Measurements from ENCODE around the gene BMPER.

Gene BMPER

GRCh38 chr7:33905389-33906032 lies at the start of gene BMPER:
TSS of gene BMPER (plus strand) at chr7:33905539. CDS start at chr7:33905614, 75 bp downstream.
- DNase-seq (ENCODE audit: insufficient read length, low spot score) (no peak), FAIRE-seq (no peak)

GRCh38 chr7:33861947-33862346 lies 43.4 kb upstream of the BMPER start:
- DNase-seq (ENCODE audit: insufficient read length, low spot score) (no peak), FAIRE-seq (no peak)

GRCh38 chr7:33862946-33863814 lies 42.2 kb upstream of the BMPER start:
- FAIRE-seq = no peak
- no peak for DNase-seq (ENCODE audit: insufficient read length, low spot score)

GRCh38 chr7:33868166-33868565 lies 37.2 kb upstream of the BMPER start:
- no peak for FAIRE-seq

GRCh38 chr7:33869176-33869575 lies 36.2 kb upstream of the BMPER start:
- DNase-seq (ENCODE audit: insufficient read length, low spot score) (no peak), FAIRE-seq (no peak)

More at GRCh38 chr7:33868166-33868565, 37.2 kb upstream of the BMPER start:
- DNase-seq (ENCODE audit: insufficient read length, low spot score) = no peak

GRCh38 chr7:33870120-33870519 lies 35.2 kb upstream of the BMPER start:
- FAIRE-seq = no peak
- DNase-seq (ENCODE audit: insufficient read length, low spot score) = no peak

GRCh38 chr7:33872870-33873269 lies 32.5 kb upstream of the BMPER start:
- FAIRE-seq (no peak), DNase-seq (ENCODE audit: insufficient read length, low spot score) (no peak)

GRCh38 chr7:33873518-33873917 lies 31.8 kb upstream of the BMPER start:
- DNase-seq (ENCODE audit: insufficient read length, low spot score) = no peak
- no peak for FAIRE-seq

GRCh38 chr7:33873981-33874750 lies 31.2 kb upstream of the BMPER start:
- DNase-seq (ENCODE audit: insufficient read length, low spot score) = no peak
- no peak for FAIRE-seq

GRCh38 chr7:33874943-33875342 lies 30.4 kb upstream of the BMPER start:
- DNase-seq (ENCODE audit: insufficient read length, low spot score) (no peak), FAIRE-seq (no peak)

GRCh38 chr7:33876596-33877274 lies 28.6 kb upstream of the BMPER start:
- DNase-seq (ENCODE audit: insufficient read length, low spot score) = no peak
- FAIRE-seq = no peak

- DNase-seq (ENCODE audit: insufficient read length, low spot score) (no peak), FAIRE-seq (no peak)
Observed at GRCh38 chr7:33880787-33881186, 24.6 kb upstream of the BMPER start.

- DNase-seq (ENCODE audit: insufficient read length, low spot score) = no peak
- no peak for FAIRE-seq
Observed at GRCh38 chr7:33881316-33881715, 24.0 kb upstream of the BMPER start.

GRCh38 chr7:33882040-33882837 lies 23.1 kb upstream of the BMPER start:
- no peak for DNase-seq (ENCODE audit: insufficient read length, low spot score)
- no peak for FAIRE-seq

GRCh38 chr7:33882950-33883670 lies 22.2 kb upstream of the BMPER start:
- no peak for DNase-seq (ENCODE audit: insufficient read length, low spot score)
- FAIRE-seq = no peak

- FAIRE-seq = no peak
- DNase-seq (ENCODE audit: insufficient read length, low spot score) = no peak
Observed at GRCh38 chr7:33883671-33883965, 21.7 kb upstream of the BMPER start.

- FAIRE-seq = no peak
Observed at GRCh38 chr7:33885290-33886148, 19.8 kb upstream of the BMPER start.

GRCh38 chr7:33886149-33886623 lies 19.2 kb upstream of the BMPER start:
- FAIRE-seq = no peak

More at GRCh38 chr7:33885290-33886148, 19.8 kb upstream of the BMPER start:
- no peak for DNase-seq (ENCODE audit: insufficient read length, low spot score)

More at GRCh38 chr7:33886149-33886623, 19.2 kb upstream of the BMPER start:
- no peak for DNase-seq (ENCODE audit: insufficient read length, low spot score)

Measured in GM19239 (cell line).